B cell (primary cell): Measurements from ENCODE around the gene NPL. TPM values are rescaled to one million over a fixed set of nuclear protein-coding genes. Genes with fewer than 3 reads are reported as not detected.

Source experiments
- ATAC-seq: fragments of 200-7000 bp; cut with Tn5 transposase; one replicate; pipeline ENCODE4 v1.10.0; 2021; ENCODE audit warnings: low read depth, mild to moderate bottlenecking, moderate number of reproducible peaks, moderate library complexity
- CTCF ChIA-PET: fragments of 350-600 bp; sonication (Branson Sonifier 250); formaldehyde crosslinking; loops from one replicate; lab custom pipeline; 2021; ENCODE audit warnings: antibody characterized with exemption, inconsistent platforms; lab: Charles Lee
- POLR2A ChIA-PET: fragments of 350-600 bp; sonication (Branson Sonifier 250); formaldehyde crosslinking; loops from one replicate; lab custom pipeline; 2021; ENCODE audit warnings: antibody characterized with exemption; lab: Charles Lee
- DNase-seq: peaks from one replicate; pipeline ENCODE4 v3.0.0; 2013
- H2AFZ ChIP-seq: 2 replicates; pipeline ENCODE4 v1.6.1; 2012; ENCODE audit warnings: mild to moderate bottlenecking, low read depth, low read length; ENCODE audit not compliant: insufficient read depth, poor library complexity, severe bottlenecking
- H3K27ac ChIP-seq, 2 donors: 1 replicate in 1 of 2; 2 replicates in 1 of 2; pipeline ENCODE4 v1.5.1; 2012 to 2013; ENCODE audit warnings: low read length in 2 of 2, mild to moderate bottlenecking in 2 of 2, moderate library complexity in 1 of 2
- H3K27me3 ChIP-seq, 4 experiments: fragments of 200-600 bp in 1 of 4; sonication (generic) in 1 of 4; replicated peaks in 1 of 4; 1 replicate in 2 of 4; 2 replicates in 2 of 4; pipeline versions ENCODE4 v1.6.1 to v1.7.0; 2013 to 2016; ENCODE audit warnings: low read length in 3 of 4, mild to moderate bottlenecking in 2 of 4, mixed read lengths in 1 of 4, moderate library complexity in 1 of 4; ENCODE audit not compliant: insufficient read depth in 4 of 4, control insufficient read depth in 3 of 4; ENCODE audit errors: control extremely low read depth in 1 of 4
- H3K36me3 ChIP-seq, 2 experiments: replicated peaks in 1 of 2; 1 replicate in 1 of 2; 2 replicates in 1 of 2; pipeline versions ENCODE4 v1.6.1 to v1.7.1; 2013; ENCODE audit warnings: low read length in 1 of 2; ENCODE audit not compliant: insufficient read depth in 2 of 2, control insufficient read depth in 1 of 2; ENCODE audit errors: control extremely low read depth in 1 of 2, extremely low read depth in 1 of 2
- H3K4me1 ChIP-seq, 2 donors: fragments of 200-600 bp in 1 of 2; sonication (generic) in 1 of 2; 1 replicate in 1 of 2; 2 replicates in 1 of 2; pipeline versions ENCODE4 v1.5.1 to v1.6.1; 2013 to 2017; ENCODE audit warnings: low read length in 2 of 2; ENCODE audit not compliant: control insufficient read depth in 2 of 2, insufficient read depth in 2 of 2
- H3K4me2 ChIP-seq: replicated peaks from 2 replicates; pipeline ENCODE3; 2012; ENCODE audit warnings: mild to moderate bottlenecking, low read depth, low read length; ENCODE audit not compliant: poor library complexity, severe bottlenecking
- H3K4me3 ChIP-seq, 5 experiments: fragments of 200-600 bp in 1 of 5; sonication (generic) in 1 of 5; 1 replicate in 3 of 5; 2 replicates in 2 of 5; pipeline versions ENCODE4 v1.5.1 to v1.7.0; 2011 to 2016; ENCODE audit warnings: low read length in 4 of 5, mild to moderate bottlenecking in 4 of 5, low read depth in 2 of 5, control low read depth in 1 of 5, moderate library complexity in 1 of 5; ENCODE audit not compliant: insufficient read depth in 1 of 5; ENCODE audit errors: control extremely low read depth in 1 of 5, extremely low read depth in 1 of 5
- H3K79me2 ChIP-seq: fragments of 200-600 bp; sonication (generic); one replicate; pipeline ENCODE4 v1.6.0; 2016; ENCODE audit warnings: low read length; ENCODE audit not compliant: control insufficient read depth, insufficient read depth
- H3K9ac ChIP-seq: fragments of 200-600 bp; sonication (generic); 2 replicates; pipeline ENCODE4 v1.6.1; 2017; ENCODE audit warnings: mild to moderate bottlenecking, low read length, moderate library complexity
- H3K9me3 ChIP-seq, 3 donors: one replicate each; pipeline versions ENCODE4 v1.6.1 to v1.7.1; 2013; ENCODE audit warnings: low read length in 2 of 3; ENCODE audit not compliant: control insufficient read depth in 2 of 3, insufficient read depth in 1 of 3; ENCODE audit errors: control extremely low read depth in 1 of 3
- H4K20me1 ChIP-seq: 2 replicates; pipeline ENCODE4 v1.6.0; 2012; ENCODE audit warnings: mild to moderate bottlenecking, low read length; ENCODE audit not compliant: insufficient read depth, control insufficient read depth, poor library complexity, severe bottlenecking
- H3K27ac Mint-ChIP-seq: one replicate; pipeline ENCODE4 v1.8.0; 2021; ENCODE audit warnings: mixed read lengths
- H3K27me3 Mint-ChIP-seq: one replicate; pipeline ENCODE4 v1.8.0; 2021; ENCODE audit warnings: mixed read lengths
- H3K4me1 Mint-ChIP-seq: one replicate; pipeline ENCODE4 v1.8.0; 2021; ENCODE audit warnings: mixed read lengths
- H3K4me3 Mint-ChIP-seq: one replicate; pipeline ENCODE4 v1.8.0; 2021; ENCODE audit warnings: mixed read lengths
- H3K9me3 Mint-ChIP-seq: one replicate; pipeline ENCODE4 v1.8.0; 2022; ENCODE audit warnings: mixed read lengths; ENCODE audit not compliant: insufficient read depth
- CTCF ChIP-seq: fragments of 200-600 bp; IDR thresholded peaks from one replicate; pipeline ENCODE4 v1.8.0; 2022; ENCODE audit warnings: antibody characterized with exemption, mild to moderate bottlenecking
- EZH2 ChIP-seq: IDR thresholded peaks from 2 replicates; pipeline ENCODE4 v1.6.1; 2012; ENCODE audit warnings: borderline replicate concordance, low read depth, mild to moderate bottlenecking, moderate library complexity, low read length; ENCODE audit not compliant: insufficient read depth, poor library complexity, severe bottlenecking
- WGBS: methylation state at CpG from one replicate; pipeline ENCODE4 v1.1.5; 2013; ENCODE audit warnings: missing lambda C conversion rate; ENCODE audit not compliant: insufficient coverage; 5-methylcytosine and 5-hydroxymethylcytosine counted together
- intact Hi-C: fragments of 100-400 bp; cut with micrococcal nuclease; formaldehyde crosslinking; loops from one replicate; pipeline ENCODE4 v1.10.0; 2022
- polyA plus RNA-seq: library from polyadenylated mRNA; depleted of rRNA; stranded (reverse); fragments of >200 nt; gene quantifications from 2 replicates; pipeline ENCODE4 v1.2.3, GENCODE V29; 2012
- total RNA-seq, 2 donors: library from RNA; stranded (reverse); fragments of 120-200 nt in 1 of 2; gene quantifications; 1 replicate in 1 of 2; 2 replicates in 1 of 2; pipeline versions ENCODE4 v1.2.3 to v1.2.4, GENCODE V29; 2013 to 2022

NPL gene
- total and polyA plus RNA-seq, 2 donors (not counting 1 experiment from before 2014, with no cell fraction given) = 3.4 to 5.9 TPM

GRCh38 chr1:182766050-182766449 is 23.5 kb upstream of the NPL start:
- Mint-ChIP-seq H3K27me3 (peaks cover 10% of the 10 kb centered on the region), H3K4me3 (no peak overlapping the region), H3K27ac (no peak overlapping the region), H3K9me3 (peaks cover 5% of the 10 kb centered on the region), H3K4me1 (peaks cover 4% of the 10 kb centered on the region)
- peaks cover 0 to 3% (median 3%) of the 10 kb centered on the region in 3 donors for H3K9me3 ChIP-seq
- ATAC-seq (no peak), DNase-seq (no peak)
- peaks cover 0 to 2% of the 10 kb centered on the region in 2 donors for H3K4me1 ChIP-seq
- no peak overlapping the region for H3K9ac ChIP-seq
- WGBS = 100% methylated on average over 1 of the region's 2 CpGs
- no peak overlapping the region for H3K4me2 ChIP-seq
- H2AFZ ChIP-seq = no peak overlapping the region
- TF ChIP-seq EZH2 = no peak
- H3K79me2 ChIP-seq = no peaks in the 10 kb centered on the region
- peaks cover 0 to 4% (median 0%) of the 10 kb centered on the region in 4 experiments for H3K27me3 ChIP-seq
- no peaks in the 10 kb centered on the region for H4K20me1 ChIP-seq
- H3K36me3 ChIP-seq = no peaks in the 10 kb centered on the region
- no peak overlapping the region for H3K4me3 ChIP-seq
- intact Hi-C loops = no loop called here
- ChIA-PET CTCF (no interaction called here), POLR2A (no interaction called here)
- H3K27ac ChIP-seq = no peak overlapping the region

DNA sequence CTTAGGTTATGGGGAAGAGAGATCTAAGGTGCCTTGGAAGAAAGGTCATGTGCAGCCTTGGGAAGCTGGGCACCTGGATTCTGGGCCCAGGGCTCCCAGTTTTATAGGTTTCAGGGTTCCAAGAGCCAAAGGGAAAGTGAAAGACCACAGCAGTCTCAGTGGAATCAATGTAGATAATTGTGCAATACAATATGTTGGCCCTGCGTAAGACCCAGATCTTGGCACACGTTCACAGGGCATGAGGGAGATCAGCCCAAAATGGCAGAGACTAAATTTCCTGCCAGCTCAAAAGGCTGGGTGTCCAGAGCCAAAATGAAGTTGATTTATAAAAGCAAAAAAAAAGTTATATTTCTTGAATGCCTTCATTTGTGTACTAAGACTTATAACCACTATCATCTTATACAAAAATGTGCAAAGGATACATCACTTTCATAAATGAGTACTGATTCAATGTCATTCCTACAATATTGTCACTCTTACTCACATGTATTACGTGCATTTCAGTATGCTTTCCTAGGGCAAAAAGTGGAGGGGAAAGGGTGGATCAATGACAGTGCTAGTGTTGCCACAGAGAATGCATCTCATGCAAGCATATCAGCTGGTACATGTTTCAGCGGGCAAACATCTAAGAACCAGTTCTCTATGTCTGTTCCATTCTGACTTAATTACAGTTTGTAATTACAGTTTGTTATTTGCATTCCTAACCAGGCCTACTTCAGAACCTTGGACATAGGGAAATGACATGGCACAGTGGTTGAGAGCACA is 22.5 kb upstream of the NPL start:
- H3K27ac Mint-ChIP-seq = no peak overlapping the region
- ChIA-PET CTCF (no interaction called here), POLR2A (no interaction called here)
- no peak for DNase-seq
- H3K27me3 Mint-ChIP-seq = peaks cover 10% of the 10 kb centered on the region
- intact Hi-C loops = no loop called here
- Histone ChIP-seq H3K4me2 (no peak overlapping the region), H3K9ac (no peak overlapping the region), H3K79me2 (no peaks in the 10 kb centered on the region), H3K4me1 (no peaks in the 10 kb centered on the region), H2AFZ (no peak overlapping the region), H3K36me3 (no peaks in the 10 kb centered on the region), H4K20me1 (no peaks in the 10 kb centered on the region), H3K27ac (no peak overlapping the region), H3K9me3 (no peaks in the 10 kb centered on the region), H3K27me3 (peaks cover 0 to 4% (median 0%) of the 10 kb centered on the region in 4 experiments), H3K4me3 (no peak overlapping the region)
- H3K9me3 Mint-ChIP-seq = no peaks in the 10 kb centered on the region
- 100% methylated on average over 2 of the region's 4 CpGs for WGBS
- no peak for ATAC-seq
- H3K4me3 Mint-ChIP-seq = no peak overlapping the region
- H3K4me1 Mint-ChIP-seq = no peaks in the 10 kb centered on the region
- TF ChIP-seq CTCF (no peak), EZH2 (no peak)
